Measurements from ENCODE around the gene OR5K2.

Gene OR5K2

DNA sequence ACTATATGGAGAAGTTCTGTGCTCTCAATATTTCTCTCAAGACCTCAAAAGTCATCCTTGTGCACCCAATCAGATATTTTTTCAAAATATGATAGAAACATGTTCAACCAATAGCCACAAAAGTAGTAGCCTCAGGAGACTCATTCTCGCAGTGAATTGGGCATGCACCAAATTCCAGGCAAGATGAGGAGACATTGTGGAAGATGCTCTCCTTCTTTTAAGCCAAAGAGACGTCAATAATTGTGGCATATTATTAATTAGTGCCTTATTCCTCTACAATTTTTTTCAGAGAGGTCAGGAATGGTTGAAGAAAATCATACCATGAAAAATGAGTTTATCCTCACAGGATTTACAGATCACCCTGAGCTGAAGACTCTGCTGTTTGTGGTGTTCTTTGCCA, at the start of gene OR5K2:
OR5K2 (plus strand) TSS at position 301 of the 400 bp plus-strand sequence; CDS start at position 301, 0 bp downstream.
- DNase-seq (ENCODE audit: low read depth in 1 of 2, low spot score in 1 of 2) = no peak

DNA sequence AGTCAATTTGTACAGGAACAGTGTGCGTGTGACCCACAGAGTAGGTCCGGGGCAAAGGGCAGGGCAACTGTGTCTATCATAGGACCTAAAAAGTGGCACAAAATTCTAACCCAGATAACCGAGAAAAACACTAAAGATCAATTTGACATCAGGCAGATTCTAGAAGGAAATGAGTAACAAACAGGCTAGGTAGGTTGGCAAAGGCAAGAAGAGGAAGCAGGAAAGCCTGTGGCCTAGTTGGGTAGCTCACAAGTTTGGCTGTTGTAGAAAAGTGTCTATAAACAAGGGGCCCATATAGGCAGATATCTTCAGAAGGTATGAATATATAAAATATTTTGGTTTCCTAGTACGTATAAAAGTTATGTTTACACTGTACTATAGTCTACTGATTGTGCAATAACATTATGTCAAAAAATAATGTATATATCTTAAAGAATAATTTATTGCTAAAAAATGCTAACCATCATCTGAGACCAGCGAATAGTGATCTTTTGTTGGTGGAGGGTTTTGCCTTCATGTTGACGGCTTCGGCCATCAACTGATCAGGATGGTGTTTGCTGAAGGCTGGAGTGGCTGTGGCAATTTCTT, 47.8 kb upstream of the OR5K2 start:
- no peak for DNase-seq (ENCODE audit: low read depth in 1 of 2, low spot score in 1 of 2)

- no peak for DNase-seq (ENCODE audit: low read depth in 1 of 2, low spot score in 1 of 2)
Measured at GRCh38 chr3:98450372-98450771, 47.1 kb upstream of the OR5K2 start.

GRCh38 chr3:98453827-98454226, 43.7 kb upstream of the OR5K2 start:
- no peak for DNase-seq (ENCODE audit: low read depth in 1 of 2, low spot score in 1 of 2)

- DNase-seq (ENCODE audit: low read depth in 1 of 2, low spot score in 1 of 2) = no peak
Measured at GRCh38 chr3:98454929-98455328, 42.6 kb upstream of the OR5K2 start.

DNA sequence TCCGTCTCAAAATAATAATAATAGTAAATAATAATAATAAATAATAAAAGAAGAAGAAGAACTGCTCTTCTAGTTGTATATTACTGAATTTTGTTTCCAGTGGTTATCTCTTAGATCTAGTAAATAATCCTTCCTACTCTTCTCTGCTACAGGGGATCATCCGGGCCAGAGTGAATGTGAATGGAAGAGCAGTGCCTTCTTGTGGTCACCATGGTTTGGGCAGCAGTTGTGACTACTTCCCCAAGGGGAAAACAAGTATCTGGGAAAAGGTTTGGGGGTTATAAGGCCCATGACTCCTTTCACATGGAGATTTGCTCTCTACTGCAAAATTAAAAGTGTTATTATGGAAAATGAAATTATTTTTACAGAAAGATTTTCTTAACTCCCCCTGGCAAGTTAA, 39.9 kb upstream of the OR5K2 start:
- no peak for DNase-seq (ENCODE audit: low read depth in 1 of 2, low spot score in 1 of 2)

DNA sequence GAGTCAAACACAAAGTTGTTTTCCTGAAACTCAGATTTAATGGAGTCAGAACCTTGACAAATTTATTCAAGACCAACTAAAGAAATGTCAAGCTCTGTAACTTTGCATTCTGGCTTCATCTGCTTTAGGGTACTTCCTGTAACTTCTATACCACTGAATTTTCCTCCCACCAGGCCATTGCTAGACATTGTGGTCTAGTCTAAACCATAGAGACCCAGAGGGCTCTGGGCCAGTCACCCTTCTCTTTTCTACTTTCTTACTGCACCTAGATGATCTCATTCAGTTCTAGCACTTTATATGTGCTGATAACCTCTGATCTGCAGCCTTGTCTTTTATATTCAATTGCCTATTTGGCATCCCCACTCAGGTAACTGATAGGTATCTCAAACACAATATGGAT, 37.3 kb upstream of the OR5K2 start:
- no peak for DNase-seq (ENCODE audit: low read depth in 1 of 2, low spot score in 1 of 2)

GRCh38 chr3:98462901-98463300, 34.6 kb upstream of the OR5K2 start, which contains the start of gene OR5K1:
OR5K1 (plus strand) TSS chr3:98463201; CDS start chr3:98469577, 6,376 bp downstream.
- no peak for DNase-seq (ENCODE audit: low read depth in 1 of 2, low spot score in 1 of 2)

DNA sequence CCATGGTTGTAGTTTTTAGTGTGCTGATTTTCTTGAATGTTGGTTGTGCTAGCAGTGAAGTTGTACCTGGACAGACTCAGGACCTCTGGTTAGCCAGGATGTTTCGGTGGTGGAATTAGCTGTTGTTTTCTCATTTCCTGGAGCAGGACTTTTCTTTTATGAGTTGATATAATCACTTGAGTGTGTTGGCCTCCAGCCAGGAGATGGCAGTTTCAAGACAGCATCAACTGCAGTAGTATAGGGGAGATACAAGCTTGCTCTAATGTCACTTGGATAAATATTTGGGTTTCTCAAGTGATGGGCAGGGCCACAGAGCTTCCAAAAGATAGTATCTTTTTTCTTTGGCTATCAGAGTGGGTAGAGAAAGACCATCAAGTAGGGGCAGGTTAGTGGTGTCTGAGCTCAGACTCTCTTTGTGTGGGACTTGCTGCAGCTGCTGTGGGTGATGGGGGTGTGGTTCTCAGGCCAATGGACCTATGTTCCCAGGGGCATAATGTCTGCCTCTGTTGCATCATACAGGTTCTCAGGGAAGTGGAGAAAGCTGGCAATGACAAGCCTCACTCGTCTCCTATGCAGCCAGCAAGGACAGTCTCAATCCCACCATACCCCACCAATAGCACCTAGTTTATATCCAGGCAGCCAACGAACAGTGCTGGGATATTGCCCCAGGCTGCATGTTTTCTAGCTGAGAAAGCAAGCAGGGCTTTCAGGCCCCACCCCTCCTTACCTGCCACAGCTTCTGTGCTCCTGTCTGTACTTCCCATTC, 14.6 kb upstream of the OR5K2 start:
- no peak for DNase-seq (ENCODE audit: low read depth in 1 of 2, low spot score in 1 of 2)

- DNase-seq (ENCODE audit: low read depth in 1 of 2, low spot score in 1 of 2) = no peak
Measured at GRCh38 chr3:98483626-98484025, 13.9 kb upstream of the OR5K2 start.

DNA sequence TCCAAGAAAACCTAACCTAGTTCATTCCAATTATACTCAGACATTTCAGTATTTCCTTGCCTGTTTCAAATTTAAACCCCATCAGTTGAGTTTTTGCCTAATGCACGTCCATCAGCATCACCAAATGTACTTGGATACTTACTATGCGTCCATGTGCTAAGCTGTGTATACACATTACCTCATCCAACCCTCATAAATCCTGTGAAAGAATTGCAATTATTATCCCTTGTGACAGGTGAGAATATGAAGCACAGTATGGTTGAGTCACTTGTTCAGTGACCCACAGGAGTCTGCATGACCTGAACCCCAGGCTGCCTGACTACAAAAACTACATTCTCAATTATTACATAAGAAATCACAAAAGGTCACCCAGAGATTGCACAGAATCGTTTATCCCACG, 2.5 kb downstream of the OR5K2 start:
- no peak for DNase-seq (ENCODE audit: low read depth in 1 of 2, low spot score in 1 of 2)

GRCh38 chr3:98501270-98501669, 3.8 kb downstream of the OR5K2 start:
- no peak for DNase-seq (ENCODE audit: low read depth in 1 of 2, low spot score in 1 of 2)

DNA sequence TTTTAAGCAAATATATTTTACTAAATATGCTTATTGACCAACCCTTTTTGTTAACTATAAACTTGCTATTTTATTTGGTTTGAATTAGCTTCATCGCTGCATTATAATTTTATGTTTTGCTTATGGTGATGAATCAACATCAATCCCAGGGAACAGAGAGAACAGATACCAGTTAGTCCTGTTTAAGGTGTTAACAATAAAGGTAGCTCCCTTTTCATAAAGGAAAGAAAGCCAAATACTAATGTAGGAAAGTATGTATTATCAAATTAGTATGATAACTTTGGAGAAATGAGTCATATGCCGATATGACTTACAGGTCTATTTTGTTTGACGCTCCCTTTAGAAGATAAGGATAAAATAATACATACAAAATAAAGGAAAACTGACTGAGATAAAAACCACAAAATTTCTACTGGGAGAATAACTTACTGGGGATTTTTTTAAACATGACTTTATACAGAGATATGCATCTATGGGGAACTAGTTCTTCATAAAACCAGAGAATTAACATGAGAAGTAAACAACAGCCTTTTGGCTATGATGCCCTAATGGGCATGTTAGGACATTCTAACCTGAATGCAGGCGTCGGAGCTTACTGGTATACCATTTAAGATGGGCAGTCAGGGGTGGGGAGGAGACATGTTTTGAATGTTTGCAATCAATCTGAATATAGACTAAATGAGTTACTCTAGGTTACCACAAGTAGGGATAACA, 4.5 kb downstream of the OR5K2 start:
- DNase-seq (ENCODE audit: low read depth in 1 of 2, low spot score in 1 of 2) = no peak

DNA sequence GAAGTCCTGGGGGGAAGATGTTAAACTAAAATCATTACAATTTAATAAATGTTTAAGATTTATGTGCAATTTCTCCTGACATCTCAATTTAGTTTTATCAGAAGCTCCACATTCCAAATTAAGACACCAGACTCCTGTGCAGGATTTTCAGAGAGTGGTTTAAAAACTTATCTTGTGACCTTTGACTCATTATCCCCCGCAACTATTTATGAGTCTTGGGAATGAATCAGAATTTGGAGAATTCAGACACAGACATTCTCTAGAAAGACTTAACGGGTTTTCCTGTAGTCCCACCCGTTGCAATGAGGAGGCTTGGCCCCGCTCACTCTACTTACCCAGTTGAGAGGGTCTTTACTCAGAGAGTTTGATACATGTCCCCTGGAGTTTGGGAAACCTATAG, 7.1 kb downstream of the OR5K2 start:
- no peak for DNase-seq (ENCODE audit: low read depth in 1 of 2, low spot score in 1 of 2)

GRCh38 chr3:98508582-98508981, 11.1 kb downstream of the OR5K2 start:
- DNase-seq (ENCODE audit: low read depth in 1 of 2, low spot score in 1 of 2) = no peak

DNA sequence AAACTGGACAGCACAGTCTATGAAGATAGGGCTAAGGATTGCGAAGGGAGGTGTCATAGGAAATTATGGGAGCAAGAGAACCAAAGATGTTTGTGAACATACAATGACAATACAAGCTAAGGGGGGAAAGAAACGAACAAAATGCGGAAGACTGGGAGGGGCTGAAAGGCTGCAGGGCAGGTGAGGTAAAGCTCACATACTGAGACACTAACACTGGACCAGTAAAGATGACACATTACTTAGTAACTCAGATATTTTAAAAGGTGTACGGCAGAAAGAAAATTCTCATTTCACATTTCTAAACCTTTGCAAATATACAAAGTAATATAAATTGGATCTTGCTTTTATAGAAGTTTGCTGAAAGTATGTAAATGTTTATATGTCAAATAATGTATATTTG, 15.1 kb downstream of the OR5K2 start:
- no peak for DNase-seq (ENCODE audit: low read depth in 1 of 2, low spot score in 1 of 2)

GRCh38 chr3:98513091-98513511, 15.6 kb downstream of the OR5K2 start:
- no peak for DNase-seq (ENCODE audit: low read depth in 1 of 2, low spot score in 1 of 2)

- DNase-seq (ENCODE audit: low read depth in 1 of 2, low spot score in 1 of 2) = no peak
Measured at GRCh38 chr3:98513736-98514135, 16.3 kb downstream of the OR5K2 start.

- DNase-seq (ENCODE audit: low read depth in 1 of 2, low spot score in 1 of 2) = no peak
Measured at GRCh38 chr3:98514948-98515347, 17.5 kb downstream of the OR5K2 start.

DNA sequence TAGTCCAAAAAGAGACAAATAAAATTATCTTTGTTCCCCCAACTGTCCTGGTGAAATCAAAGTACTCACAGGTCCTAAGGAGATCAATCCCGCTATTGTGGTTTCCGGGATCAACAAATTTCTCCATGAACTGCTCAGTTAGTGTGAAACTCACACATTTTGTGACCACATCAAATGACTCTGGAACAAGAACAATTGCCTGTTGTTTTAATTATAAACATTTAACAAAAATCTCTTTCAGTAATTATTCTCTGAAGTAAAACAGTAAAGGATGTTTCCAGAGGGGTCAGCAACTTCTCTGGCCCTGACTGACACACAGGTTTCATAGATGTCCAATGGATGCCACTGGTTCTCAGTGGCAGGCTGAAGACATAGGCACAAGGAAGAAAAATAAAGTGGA, 21.3 kb downstream of the OR5K2 start:
- no peak for DNase-seq (ENCODE audit: low read depth in 1 of 2, low spot score in 1 of 2)

- no peak for DNase-seq (ENCODE audit: low read depth in 1 of 2, low spot score in 1 of 2)
Measured at GRCh38 chr3:98519351-98519750, 21.9 kb downstream of the OR5K2 start.

GRCh38 chr3:98521897-98522543, 24.5 kb downstream of the OR5K2 start:
- DNase-seq (ENCODE audit: low read depth in 1 of 2, low spot score in 1 of 2) = peak; percentile 12 to 22

Measured in stimulated activated CD4-positive, alpha-beta T cell treated with anti-CD3 and anti-CD28 coated beads, Interleukin-15, amount 100 ng/mL, for 1 hour (primary cell).